K562 (cell line): Measurements from ENCODE around the gene PCDHGC4. TPM values are rescaled to one million over a fixed set of nuclear protein-coding genes. Genes with fewer than 3 reads are reported as not detected.

ENCODE experiments used
- ASH1L ChIP-seq: fragments of 450-650 bp; IDR thresholded peaks from 2 replicates; pipeline ENCODE4 v1.6.1; 2018; ENCODE audit warnings: borderline replicate concordance, mild to moderate bottlenecking, low read depth; ENCODE audit not compliant: partially characterized antibody
- CC2D1A ChIP-seq: fragments of 450-650 bp; IDR thresholded peaks from 2 replicates; pipeline ENCODE4 v1.6.1; 2017; ENCODE audit warnings: mild to moderate bottlenecking
- CTBP1 ChIP-seq: fragments of 450-650 bp; IDR thresholded peaks from 2 replicates; pipeline ENCODE4 v1.6.1; 2016; ENCODE audit warnings: borderline replicate concordance
- DEAF1 ChIP-seq: fragments of 450-650 bp; formaldehyde crosslinking; IDR thresholded peaks from 2 replicates; pipeline ENCODE4 v1.4.0; 2020; ENCODE audit warnings: mild to moderate bottlenecking, moderate library complexity
- EGR1 ChIP-seq: fragments of 450-650 bp; conservative IDR thresholded peaks from 2 replicates; pipeline ENCODE4 v1.6.1; 2017; ENCODE audit warnings: mild to moderate bottlenecking
- MEIS2 ChIP-seq: fragments of 450-650 bp; IDR thresholded peaks from 2 replicates; pipeline ENCODE4 v1.6.1; 2014; ENCODE audit warnings: mild to moderate bottlenecking; ENCODE audit not compliant: partially characterized antibody
- MGA ChIP-seq: fragments of 450-650 bp; IDR thresholded peaks from 2 replicates; pipeline ENCODE4 v1.6.1; 2016; ENCODE audit warnings: mild to moderate bottlenecking, moderate library complexity
- NFIX ChIP-seq: fragments of 250-450 bp; sonication (Bioruptor Pico); IDR thresholded peaks from 2 replicates; pipeline ENCODE4 v1.4.0; 2020; ENCODE audit warnings: low read depth, mild to moderate bottlenecking, moderate library complexity
- SOX6 ChIP-seq: fragments of 450-650 bp; IDR thresholded peaks from 2 replicates; pipeline ENCODE4 v1.6.1; 2014; ENCODE audit warnings: mild to moderate bottlenecking
- SRF ChIP-seq, 2 experiments: fragments of 250-450, 450-650 bp in 1 of 2; sonication (Bioruptor Pico) in 1 of 2; sonication (generic) in 1 of 2; formaldehyde crosslinking; IDR thresholded peaks; 2 replicates each; pipeline versions ENCODE4 v1.5.0 to v1.5.1; 2020 to 2022; ENCODE audit warnings: mild to moderate bottlenecking in 1 of 2, missing genetic modification reagents in 1 of 2
- ZNF75A ChIP-seq: fragments of 450-650 bp; formaldehyde crosslinking; IDR thresholded peaks from 2 replicates; pipeline ENCODE4 v1.4.0; 2020; ENCODE audit warnings: mild to moderate bottlenecking
- polyA plus RNA-seq, 8 experiments: library from polyadenylated mRNA; depleted of rRNA in 4 of 8; stranded (reverse) in 5 of 8; unstranded in 3 of 8; fragments of >200 nt; fragmentation: Nextera tagmentation in 2 of 8; fragmentation: Illumina TruSeq in 1 of 8; extraction: Ambion mirVana in 2 of 8; extraction: Trizol in 1 of 8; gene quantifications; 2 replicates each; pipeline versions ENCODE4 v1.2.1 to v1.2.3, GENCODE V29; 2011 to 2014; ENCODE audit warnings: inconsistent platforms in 1 of 8, missing spikeins in 1 of 8
- total RNA-seq, 7 experiments: library from RNA; depleted of rRNA in 6 of 7; stranded (reverse); fragments of >200 nt in 6 of 7; fragmentation: Illumina TruSeq in 2 of 7; extraction: Trizol in 2 of 7; gene quantifications; 2 replicates each; pipeline versions ENCODE4 v1.2.1 to v1.2.3, GENCODE V29; 2011 to 2021; ENCODE audit warnings: low replicate concordance in 1 of 7
- TF ChIP-seq, protein P1 (sequence below), 2 experiments: fragments of 450-650 bp; IDR thresholded peaks; 2 replicates each; pipeline ENCODE4 v1.6.1; 2016

PCDHGC4 gene
- total and polyA plus RNA-seq, 9 of the 15 experiments (the other 6 are each of a cell fraction or from before 2014, with no cell fraction given) = 0.05 TPM; not detected in 8

DNA sequence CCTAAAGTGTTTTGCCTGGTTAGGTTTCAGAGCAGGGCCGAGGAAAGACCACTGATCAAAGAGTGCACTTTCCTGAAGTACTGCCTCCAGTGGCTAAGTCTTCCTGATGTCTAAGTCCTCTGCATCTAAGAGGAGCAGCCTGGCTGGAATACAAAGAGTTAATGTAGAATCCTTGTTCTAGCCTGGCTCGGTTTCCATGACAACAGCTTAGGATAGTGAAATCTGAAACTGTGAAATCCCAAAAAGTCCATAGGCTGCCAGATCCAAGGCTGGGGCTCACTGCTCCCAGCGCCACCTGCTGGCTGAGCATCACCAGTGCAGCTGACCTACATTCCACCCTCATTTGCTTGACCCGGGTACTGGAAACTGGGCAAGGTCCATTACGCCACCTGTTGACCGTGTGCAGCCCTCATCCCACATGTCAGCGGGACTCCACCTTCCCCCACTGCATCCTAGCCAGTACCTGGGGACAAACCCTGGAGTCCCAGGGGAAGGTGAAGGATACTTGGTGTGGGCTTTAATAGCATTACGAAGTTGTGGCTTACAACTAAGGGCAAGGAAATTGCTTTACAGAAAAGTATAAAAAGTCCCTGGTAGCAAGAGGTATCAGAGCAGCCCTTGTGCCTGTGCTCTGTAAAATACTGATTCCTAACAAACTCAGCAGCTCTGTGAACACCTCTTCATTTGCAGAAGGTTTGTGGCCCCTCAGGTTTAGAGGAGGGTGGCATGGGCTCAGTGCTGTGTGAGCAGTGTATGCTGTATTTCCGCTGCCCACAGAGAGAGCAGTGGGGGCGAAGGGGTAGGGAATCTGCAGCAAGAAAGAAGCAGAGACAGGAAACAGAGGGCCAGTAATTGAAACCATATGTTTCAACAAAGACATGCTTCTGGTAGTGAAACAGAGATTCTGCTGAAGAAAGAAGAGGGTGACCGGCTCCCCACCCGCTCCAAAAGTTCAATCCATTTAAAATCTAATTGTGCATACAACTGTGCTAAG is 40.1 kb downstream of the PCDHGC4 start (continued):
- TF ChIP-seq MGA (no peak), NFIX (CRISPR knock-in tag) (no peak), DEAF1 (peak; percentile 72), MEIS2 (peak; percentile 4), ZNF75A (CRISPR knock-in tag) (no peak), SOX6 (0 out of 2 replicates have a peak, but pooled peaks have one; percentile 25), SRF (CRISPR knock-in tag; IDR thresholded peaks at IDR 0.05) (peak in 1 of 2 experiments; percentile 14; a peak in 1 of 4 replicates), EGR1 (no peak), ASH1L (no peak), CTBP1 (peak; percentile 79), CC2D1A (no peak)
- TF ChIP-seq, protein P1, sequence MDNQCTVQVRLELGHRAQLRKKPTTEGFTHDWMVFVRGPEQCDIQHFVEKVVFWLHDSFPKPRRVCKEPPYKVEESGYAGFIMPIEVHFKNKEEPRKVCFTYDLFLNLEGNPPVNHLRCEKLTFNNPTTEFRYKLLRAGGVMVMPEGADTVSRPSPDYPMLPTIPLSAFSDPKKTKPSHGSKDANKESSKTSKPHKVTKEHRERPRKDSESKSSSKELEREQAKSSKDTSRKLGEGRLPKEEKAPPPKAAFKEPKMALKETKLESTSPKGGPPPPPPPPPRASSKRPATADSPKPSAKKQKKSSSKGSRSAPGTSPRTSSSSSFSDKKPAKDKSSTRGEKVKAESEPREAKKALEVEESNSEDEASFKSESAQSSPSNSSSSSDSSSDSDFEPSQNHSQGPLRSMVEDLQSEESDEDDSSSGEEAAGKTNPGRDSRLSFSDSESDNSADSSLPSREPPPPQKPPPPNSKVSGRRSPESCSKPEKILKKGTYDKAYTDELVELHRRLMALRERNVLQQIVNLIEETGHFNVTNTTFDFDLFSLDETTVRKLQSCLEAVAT (IDR thresholded peaks at IDR 0.05) = 0 out of 4 replicates have a peak, but pooled peaks of 1 of the 2 experiments have one; percentile 40
